Activated T-cell treated with anti-CD3 and anti-CD28 coated beads for 4 hours (primary cell): Measurements from ENCODE around the gene RLF.
"Not testable (repeated sequence)": the region's sequence is repeated elsewhere in the genome, so short reads cannot be mapped to it uniquely, and the experiment has no call there.

Experiments
- DNase-seq: peaks from one replicate; pipeline ENCODE4 v3.0.0-alpha.2; 2020

RLF gene

DNA sequence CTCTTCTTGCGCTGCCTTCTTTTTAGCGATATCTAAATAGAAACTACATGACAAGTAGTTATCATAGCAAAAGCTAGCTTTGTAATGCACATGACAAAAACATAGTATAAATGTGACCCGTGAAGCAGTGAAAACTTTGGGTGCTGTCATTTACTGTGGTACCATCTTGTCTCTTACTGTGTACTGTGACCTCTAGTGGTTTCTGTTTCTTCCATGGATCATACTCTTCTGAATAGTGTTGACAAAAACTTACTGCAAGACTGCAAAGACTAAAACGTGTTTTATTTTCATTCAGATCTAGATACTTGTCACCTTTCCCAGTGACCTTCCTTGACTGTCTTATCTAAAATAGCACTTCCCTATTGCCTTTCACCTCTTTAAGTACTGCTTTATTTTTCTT lies 6.1 kb downstream of the RLF start:
- DNase-seq, result no peak

DNA sequence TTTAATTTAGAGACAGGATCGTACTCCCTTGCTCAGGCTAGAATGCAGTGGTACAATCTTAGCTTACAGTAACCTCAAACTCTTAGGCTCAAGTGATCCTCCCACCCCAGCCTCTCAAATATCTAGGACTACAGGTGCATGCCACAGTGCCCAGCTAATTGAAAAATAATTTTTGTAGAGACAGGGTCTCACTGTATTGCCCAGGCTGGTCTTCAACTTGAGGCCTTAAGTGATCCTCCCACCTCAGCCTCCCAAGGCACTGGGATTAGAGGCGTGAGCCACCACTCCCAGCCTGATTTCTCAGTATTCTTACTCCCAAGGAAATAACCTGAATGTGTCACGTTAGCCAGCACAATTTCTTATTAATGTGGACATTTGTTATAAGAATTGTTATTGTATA lies 9.8 kb downstream of the RLF start:
- DNase-seq, result no peak

DNA sequence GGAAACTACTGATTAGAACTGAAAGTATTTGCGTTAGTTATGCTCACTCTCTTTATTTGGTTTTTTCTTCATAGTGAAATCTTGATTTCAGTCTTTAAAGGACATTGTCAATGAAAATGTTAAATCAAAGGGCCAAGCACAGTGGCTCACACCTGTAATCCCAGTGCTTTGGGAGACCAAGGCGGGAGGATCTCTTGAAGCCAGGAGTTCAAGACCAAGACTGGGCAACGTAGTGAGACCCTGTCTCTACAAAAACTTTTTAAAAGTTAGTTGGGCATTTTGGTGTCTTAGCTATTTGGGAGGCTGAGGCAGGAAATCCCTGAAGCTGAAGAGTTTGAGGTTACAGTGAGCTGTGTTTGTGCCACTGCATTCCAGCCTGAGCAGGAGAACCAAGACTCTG lies 13.6 kb downstream of the RLF start:
- DNase-seq, result no peak

DNA sequence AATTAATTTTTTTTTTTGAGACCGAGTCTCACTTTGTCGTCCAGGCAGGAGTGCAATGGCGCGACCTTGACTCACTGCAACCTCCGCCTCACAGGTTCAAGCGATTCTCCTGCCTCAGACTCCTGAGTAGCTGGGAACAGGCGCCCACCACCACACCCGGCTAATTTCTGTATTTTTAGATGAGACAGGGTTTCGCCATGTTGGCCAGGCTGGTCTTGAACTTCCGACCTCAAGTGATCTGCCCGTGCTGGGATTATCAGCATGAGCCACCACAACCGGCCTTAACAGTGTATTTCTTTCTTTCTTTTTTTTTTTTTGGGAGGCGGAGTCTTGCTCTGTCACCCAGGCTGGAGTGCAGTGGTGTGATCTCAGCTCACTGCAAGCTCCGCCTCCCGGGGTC lies 15.8 kb downstream of the RLF start:
- DNase-seq, result not testable (repeated sequence)

DNA sequence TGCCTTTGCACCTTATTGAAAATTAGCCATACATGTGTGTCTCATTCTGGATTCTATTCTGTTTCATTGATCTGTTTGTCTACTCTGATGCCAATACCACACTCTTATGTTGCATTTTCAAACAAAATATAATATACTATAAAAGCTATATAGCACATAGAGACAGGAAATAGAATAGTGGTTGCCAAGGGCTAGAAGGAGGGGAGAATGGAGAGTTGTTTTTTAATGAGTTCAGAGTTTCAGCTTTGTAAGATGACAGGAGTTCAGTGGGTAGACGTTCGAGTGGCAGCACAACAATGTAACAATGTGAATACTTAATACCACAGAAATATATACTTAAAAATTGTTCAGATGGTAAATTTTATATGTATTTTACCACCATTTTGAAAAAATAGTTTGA lies 17.0 kb downstream of the RLF start:
- no peak for DNase-seq

DNA sequence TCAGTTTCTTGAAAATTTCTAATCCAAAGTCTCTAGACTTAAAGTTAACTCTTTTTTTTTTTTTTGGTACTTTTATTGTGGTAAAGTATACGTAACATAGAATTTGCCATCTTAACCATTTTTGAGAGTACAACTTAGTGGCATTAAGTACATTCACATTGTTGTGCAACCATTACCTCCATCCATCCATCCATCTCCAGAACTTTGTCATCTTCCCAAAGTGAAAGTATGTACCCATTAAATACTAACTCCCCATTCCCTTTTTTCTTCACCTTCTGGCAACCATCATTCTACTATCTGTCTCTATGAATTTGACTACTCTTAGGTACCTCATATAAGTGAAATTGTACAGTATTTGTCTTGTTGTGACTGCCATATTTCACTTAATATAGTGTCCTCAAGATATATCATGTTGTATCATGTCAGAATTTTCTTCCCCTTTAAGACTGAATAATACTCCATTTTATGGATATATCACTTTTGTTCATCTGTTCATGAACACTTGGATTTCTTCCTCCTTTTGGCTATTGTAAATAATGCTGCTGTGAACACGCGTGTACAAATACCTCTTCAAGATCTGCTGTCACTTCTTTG lies 18.4 kb downstream of the RLF start:
- no peak for DNase-seq

DNA sequence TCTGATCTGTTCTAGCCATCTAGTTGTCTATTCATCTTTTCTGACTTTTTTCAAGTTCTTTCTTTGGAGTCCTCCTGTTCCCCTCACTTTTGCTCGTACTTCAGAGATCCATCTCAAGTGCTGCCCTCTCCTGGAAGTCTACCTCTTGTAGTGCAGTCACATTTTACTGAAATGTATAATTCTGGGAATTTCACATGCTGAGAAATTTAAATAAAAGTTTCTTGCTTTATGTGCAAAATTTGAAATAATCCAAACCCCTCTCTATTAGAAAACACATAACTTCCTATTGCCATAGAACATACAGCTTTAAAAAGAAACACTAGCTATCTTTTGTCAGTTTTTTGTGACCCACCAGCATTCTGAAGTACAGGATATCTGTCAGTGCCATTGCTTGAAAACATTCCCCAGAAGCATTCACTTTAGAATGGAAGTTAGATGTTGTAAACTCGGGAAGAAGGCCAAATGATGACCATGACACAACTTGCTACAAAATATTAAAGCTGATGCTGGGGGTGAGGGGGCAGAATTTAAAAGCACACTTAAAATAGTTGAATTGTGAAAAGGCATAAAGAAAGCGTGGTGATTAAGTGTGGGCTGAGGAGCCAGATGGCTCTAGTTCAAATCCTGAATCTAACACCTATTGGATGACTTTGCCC lies 22.0 kb downstream of the RLF start:
- DNase-seq, result no peak

DNA sequence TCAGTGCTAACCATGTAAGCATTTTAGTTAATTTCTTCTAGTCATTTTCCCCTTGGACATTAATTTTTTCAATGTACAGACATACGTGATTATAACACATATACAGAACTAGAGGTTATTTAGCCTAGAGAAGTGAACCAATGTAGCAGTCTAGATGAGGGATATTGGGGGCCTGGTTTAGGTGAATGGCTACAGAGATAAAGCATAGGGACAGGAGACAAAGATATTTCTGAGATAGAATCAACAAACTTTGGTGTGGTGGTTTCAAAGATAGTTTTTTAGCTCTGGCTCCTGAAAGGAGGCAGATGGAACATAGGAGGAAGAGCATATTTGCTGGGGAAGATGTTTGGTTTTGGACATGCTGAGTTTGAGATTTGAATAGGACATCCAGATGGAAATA lies 23.0 kb downstream of the RLF start:
- DNase-seq, result no peak

DNA sequence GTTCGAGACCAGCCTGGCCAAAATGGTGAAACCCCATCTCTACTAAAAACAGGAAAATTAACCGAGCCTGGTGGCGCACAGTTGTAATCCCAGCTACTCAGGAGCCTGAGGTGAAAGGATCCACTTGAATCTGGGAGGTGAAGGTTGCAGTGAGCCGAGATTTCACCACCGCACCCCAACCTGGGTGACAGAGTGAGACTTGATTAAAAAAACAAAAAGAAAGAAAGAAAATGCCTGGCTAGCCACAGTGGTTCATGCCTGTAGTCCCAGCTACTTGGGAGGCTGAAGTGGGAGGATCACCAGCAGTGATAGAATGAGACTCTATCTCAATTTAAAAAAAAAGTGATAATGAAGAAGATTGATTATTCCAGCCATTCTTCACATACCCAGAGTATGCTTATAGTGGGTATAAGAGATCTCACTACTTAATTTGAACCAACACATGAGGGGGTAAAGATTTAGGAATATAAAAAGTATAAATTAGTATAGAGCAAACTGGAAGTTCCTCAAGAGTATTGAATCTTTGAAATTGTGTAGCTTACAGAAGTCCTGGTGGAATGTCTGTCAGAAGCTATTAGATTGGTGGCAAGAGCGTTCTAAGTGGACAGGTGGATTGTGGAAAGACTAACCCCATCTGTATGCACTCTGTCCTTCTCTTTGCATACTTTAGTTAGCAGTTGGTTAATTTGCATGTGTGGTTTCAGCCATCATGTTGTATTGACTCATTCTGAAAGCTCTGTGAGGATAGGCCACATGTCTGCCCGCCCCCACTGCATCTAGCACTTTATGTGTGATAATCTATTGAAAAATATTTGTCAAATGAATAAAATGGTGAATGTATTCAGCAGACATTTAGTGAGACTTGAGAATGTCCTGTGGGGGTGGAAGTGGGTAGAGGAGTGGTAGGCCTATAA lies 25.0 kb downstream of the RLF start:
- peak; percentile 33 for DNase-seq

DNA sequence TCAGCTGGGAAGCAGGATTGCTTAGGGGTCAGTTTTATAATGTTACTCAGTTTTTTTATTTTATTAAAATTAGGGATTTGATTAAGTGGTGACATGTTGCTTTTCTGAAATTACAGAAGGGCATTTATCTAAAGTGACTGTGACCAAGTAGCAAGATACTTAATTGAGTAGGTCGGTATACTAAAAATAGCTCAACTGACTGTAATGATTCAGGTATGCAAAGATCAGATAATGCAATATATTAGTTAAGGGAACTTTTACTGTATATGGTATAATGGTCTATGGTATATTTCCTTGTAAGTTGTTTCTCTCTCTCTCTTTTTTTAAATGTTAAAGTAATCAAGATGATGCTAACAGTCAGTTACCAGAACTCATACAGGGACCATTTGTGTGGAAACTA lies 26.2 kb downstream of the RLF start:
- no peak for DNase-seq

DNA sequence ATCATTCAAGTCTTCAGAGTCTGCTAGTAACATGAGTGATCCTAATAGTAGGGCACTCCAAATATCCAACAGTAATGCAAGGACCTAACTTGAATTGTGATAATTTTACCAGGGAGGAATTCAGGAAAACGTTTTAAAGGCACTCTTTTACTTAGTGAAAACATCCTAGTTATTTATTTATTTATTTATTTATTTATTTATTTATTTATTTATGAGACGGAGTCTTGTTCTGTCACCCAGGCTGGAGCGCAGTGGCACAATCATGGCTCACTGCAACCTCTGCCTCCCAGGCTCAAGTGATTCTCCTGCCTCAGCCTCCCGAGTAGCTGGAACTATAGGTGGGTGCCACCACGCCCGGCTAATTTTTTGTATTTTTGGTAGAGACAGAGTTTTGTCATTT lies 33.5 kb downstream of the RLF start:
- not testable (repeated sequence) for DNase-seq

DNA sequence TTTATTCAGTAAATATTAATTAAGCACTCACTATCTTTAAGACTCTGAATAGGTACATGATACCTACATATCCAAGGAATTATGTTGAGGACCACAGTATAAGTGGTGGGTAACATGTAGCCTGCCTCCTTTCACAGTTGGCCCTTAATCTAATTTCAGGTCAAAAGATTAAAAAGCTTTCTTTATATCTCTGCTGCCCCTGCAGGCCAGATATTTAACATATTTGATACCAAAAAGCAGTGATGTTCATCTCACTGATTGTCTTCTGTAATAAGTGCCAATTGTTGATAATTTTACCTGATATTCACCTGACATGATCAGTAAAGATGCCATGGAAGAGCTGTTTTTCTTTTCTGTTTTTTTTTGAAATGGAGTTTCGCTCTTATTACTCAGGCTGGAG lies 36.5 kb downstream of the RLF start:
- no peak for DNase-seq

DNA sequence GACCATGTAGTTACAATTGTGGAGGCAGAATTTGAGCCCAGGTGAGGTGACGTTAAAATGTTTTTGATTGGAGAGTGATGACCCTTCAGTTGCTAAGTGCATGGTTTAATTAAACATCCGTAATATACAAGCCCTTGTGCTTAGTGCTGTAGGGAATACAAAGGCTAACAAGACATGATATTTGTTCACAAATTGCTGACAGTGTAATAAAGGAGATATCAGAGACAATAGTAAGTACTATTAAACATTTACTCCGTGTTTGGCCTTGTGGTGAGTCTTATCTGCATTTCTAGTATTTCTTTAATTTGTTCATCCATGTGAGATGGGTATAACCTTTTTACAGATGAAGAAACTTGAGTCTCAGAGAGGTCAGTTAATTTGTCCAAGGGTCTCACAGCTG lies 37.9 kb downstream of the RLF start:
- DNase-seq, result no peak

DNA sequence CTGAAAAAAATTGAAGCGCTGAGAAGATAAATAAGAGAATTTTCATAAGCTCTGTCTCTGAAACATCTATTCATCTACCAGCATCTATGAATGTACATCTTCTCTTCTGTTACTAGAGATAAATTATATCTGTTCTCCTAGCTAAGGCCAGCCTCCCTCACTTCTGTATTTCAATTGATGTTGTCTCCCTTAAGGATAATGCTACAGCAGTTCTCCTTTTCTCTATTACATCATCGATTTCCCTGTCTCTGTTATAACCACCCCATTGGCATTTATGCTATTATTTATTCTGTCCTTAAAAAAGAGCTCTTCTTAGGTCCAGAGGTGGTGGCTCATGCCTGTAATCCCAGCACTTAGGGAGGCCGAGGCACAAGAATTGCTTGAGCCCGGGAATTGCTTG lies 43.7 kb downstream of the RLF start:
- no peak for DNase-seq

DNA sequence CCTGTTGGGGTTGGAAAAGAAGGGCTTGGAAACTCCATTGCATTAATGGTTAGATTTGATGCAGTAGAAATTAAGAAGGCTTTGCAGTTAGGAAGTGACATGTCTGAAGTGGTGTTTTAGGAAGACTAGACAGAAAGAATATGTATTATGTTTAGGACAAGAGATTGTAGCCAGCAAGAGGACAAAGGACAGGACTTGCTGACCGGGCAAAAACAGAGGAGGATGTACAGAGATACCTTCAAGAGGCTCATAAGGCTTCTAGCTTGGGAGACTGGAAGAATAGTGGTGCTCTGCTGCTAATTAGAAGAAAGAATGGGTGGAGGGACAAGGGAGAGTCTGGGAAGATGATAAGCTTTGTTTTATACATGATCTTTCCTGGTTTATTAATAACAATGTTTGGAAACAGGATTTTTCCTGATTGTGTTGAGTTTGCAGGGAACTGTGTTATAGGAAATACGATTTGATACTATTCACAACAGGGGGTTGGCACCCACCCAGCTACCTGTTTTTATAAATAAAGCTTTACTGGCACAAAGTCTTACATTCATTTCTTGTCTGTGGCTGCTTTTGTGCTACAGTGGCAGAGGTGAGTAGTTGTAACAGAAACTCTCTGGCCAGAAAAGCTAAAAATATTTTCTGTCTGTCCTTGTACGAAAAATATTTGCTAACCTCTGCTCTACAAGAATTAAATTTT lies 49.5 kb downstream of the RLF start:
- no peak for DNase-seq

DNA sequence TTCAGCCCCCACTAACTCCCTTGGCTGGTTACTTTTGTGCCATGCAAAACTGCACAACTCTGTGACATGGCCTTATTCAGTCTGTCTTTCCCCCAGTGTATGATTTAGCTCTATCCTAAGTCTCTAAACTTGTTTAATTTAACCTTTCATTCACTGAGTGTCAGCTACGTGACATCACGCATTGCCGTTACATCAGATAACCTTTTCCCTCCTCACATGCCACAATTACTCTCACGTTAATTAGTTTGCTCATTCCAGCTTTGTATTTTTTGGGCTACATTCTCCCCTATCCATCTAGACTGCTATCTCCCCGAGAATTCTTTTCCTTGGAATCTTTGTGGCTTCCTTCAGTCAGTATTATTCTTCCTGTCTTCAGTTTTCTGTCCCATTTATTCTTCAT lies 57.1 kb downstream of the RLF start:
- DNase-seq, result no peak

DNA sequence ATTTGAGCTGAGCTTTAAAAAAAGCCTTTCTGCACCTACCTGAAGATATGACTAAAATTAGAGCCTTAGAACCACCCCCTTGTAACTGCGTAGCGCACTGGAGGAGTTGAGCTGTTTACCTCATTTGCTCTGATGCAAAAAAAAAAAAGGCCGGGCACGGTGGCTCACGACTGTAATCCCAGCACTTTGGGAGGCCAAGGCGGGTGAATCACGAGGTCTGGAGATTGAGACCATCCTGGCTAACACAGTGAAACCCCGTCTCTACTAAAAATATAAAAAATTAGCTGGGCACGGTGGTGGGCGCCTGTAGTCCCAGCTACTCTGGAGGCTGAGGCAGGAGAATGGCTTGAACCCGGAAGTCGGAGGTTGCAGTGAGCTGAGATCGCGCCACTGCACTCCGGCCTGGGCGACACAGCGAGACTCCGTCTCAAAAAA lies 60.3 kb downstream of the RLF start:
- not testable (repeated sequence) for DNase-seq

DNA sequence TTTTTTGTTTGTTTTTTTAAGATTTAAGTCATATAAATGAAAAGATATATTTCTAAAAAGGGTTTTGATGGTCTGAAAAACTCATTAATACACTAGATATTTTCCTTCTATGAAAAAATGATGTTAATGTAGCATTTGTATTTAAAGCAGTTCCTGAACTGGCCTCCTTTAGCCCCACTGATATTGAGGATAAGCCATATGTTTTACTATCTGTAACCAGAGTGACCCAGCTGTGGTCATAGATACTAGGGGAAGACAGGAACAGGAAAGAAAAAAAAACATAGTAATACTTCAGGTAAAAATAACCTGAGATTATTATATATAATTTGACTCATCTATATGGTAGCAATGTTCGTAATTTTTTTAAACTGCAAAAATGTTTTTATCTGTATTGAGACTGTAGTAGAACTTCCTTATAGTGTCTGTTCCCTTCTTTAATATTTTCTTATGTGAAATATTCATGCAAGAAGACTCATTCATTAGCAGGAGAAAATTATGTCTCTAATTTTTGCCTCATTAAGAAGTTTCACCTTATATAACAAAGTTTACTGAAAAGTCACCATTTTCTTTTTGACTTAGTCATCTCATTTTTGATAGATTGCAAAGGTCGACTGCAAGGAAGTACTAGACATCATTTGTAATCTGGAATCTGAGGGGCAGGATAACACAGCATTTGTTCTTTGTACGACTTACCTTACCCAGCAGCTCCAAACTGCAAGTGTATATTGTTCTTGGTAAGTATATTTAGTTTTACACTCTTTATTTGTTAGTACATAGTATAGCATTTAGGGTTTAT lies 61.0 kb downstream of the RLF start:
- DNase-seq, result no peak

DNA sequence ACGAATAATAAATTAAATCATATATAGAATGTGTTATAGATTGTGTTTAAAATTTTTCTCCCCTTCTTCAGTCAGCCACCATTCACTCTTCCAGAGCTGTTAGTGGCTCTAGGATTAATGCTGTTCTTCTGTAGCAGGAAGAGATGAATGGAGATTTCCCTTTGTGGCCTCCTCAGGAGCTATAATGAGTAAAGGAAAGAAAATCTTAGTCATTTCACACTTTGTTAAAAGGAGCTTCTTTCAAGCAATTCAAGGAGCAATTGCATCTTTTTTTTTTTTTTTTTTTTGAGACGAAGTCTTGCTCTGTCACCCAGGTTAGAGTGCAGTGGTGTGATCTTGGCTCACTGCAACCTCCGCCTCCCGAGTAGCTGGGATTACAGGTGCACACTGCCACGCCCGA lies 62.9 kb downstream of the RLF start:
- DNase-seq, result no peak

DNA sequence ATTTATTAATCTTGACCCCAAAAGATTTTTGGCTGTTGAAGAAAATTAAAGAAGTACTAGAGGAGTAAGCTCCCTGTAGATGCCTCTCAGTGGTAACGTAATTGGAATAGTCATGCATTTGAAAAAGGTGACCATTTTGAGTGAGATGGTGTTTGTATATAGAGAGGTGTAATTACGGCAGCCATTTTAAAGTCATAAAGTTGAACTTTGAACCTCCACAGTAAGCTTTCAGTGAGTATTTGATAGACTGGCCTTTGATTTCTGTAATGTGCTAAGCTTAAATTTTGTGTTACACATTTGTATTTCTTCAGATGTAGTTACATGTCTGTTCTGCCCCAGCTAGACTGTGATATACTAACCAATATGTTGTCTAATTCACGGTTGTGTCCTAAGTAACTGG lies 65.0 kb downstream of the RLF start:
- no peak for DNase-seq

DNA sequence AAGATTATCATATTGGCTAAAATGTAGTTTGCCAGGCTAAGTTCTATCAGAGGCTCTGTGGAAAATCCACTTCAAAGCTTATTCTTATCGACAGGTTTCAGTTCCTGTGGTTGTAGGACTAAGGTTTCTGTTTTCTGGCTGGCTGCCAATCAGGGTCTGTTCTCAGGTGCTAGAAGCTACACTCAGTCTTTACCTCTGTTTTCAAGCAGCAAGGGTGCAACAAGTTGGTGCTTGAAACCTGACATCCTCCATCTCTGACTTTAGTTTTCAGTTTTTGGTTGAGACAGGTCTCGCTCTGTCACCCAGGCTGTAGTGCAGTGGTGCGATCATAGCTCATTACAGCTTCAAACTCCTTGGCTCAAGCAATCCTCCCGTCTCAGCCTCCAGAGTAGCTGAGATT lies 71.3 kb downstream of the RLF start:
- peak; percentile 5 for DNase-seq

DNA sequence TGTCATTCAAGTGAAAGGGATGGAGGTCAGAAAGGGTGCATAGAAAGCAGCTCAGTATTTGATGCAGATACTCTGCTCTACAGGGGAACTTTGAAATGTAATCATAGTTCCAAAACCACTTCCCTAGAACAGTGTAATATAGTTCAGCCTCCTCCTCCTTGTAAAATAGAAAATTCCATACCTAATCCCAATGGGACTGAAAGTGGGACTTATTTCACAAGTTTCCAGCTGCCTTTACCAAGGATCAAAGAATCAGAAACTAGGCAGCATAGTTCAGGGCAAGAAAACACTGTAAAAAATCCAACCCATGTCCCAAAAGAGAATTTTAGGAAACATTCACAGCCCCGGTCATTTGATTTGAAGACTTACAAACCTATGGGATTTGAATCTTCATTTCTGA lies 78.4 kb downstream of the RLF start:
- no peak for DNase-seq

DNA sequence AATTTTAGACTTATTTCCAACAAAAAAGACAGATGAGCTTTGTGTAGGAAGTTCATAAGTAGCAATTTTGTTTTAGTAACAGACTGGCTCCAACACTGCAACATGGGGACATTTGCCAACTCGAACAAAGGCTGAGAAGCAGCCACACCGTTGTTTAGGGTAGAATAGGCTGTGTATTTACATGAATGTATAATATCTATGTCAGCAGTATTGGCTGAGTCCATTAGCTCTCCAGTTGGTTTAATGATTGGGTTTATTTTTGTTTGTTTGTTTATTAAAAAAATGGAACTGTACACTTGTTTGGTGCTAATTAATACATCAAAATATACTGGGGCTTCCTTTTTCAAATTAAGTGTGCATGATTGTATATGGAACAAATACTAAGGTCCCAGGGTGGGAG lies 79.2 kb downstream of the RLF start:
- no peak for DNase-seq
